GM18951 (cell line): ENCODE measurements around the gene TBC1D24.

Source experiments
- POLR2A ChIP-seq: IDR thresholded peaks from 4 replicates; pipeline ENCODE4 v1.6.1; 2011; ENCODE audit warnings: mild to moderate bottlenecking; ENCODE audit not compliant: insufficient read length, insufficient read depth; ENCODE audit errors: extremely low read depth
- in situ Hi-C: fragments of 300-500 bp; cut with MboI; formaldehyde crosslinking; loops from one replicate; pipeline ENCODE4 v1.12.0; 2022; ENCODE audit warnings: low sequenced_read_pairs, mixed read lengths, inconsistent platforms; ENCODE audit not compliant: unreplicated experiment

Gene TBC1D24

DNA sequence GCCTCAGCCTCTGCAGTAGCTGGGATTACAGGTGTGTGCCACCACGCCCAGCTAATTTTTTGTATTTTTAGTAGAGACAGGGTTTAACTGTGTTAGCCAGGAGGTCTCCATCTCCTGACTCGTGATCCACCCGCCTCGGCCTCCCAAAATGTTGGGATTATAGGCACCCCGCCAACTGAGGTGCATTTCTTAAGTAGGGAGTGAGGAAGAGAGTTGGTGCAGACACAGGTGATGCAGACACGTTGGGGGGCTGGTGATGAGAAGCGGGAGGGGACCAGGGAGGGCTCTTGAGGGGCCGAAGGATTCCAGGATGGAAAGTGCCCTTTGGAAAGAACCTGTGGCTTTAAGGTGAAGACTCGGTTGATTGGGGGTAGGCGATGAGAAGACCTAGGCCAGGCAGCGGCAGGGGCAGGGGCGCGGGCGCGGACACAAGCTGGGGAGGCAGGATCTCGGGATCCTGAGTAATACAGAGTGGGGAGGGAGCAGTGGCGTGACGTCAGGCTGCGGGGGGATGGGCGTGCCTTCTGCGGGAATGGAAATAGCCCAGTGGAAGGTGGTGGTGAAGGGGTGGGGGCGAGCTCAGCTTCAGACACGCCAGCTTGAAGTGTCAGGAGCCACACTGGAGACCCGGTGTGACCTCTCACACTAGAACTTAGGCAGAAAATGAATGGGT lies 36.3 kb downstream of the TBC1D24 start:
- no peak for TF ChIP-seq POLR2A
- in situ Hi-C loops = no loop called here

DNA sequence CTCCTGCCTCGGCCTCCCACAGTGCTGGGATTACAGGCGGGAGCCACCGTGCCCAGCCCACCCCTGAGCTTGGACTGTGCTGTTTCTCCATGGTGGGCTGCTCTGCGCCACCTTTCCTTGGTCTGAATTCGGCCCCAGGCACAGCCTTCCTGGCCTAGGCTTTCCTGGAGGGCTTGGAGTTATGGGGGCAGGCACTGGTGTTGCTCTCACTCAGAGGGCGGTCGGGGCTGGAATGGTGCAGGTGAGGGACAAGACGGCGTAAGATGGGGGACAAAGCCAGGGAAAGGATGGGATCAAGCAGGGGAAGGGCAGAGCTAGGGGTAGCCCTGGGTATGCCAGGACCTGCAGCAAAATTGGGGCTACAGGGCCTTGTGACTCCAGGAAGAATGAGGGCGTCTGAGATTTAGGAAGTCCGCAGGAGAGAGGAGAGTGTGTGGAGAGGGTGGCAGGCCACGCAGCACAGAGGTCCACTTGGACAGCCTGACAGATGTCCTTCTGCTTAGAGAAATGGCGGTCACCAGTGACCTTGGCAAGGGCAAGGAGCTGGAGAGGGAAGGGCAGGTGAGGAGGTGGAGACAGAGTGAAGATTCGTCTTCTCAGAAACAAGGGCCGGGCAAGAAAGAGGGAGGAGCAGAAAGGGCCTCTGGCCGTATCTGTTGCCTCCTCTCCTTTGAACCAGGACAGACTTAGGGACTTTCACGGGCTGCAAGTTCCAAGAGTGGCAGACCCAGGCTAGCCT lies 37.2 kb downstream of the TBC1D24 start:
- no peak for TF ChIP-seq POLR2A
- in situ Hi-C loops = no loop called here

DNA sequence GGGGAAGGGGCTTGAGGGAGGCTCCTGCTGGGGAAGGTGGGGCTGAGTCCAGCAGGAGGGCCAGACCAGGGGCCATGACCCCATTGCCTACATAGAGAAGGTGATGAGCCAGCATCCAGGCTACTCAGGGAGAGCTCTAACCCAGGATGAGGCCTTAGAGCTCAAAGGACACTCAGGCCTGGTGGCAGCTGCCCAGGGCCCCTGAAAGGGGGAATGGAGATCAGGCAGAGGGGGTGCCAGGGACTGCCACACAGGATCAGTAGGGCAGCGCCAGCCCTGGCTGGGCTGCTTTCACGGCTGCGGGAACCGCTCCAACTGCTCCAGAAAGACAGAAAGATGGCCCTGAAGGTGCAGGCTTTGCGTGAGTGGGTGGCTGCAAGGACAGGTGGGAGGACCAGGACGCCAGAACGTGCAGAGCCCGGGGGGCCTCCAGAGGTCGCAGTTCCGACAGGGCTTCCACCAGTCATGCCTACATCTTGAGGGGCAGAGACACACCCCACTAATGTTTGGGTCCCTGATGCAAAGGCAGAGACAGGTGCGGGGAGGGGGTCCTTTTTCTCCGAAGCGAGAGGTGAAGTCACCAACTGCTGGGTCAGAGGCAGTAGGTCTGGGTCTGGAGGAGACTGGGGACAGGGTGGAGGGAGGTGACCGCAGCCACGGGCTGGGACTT lies 37.9 kb downstream of the TBC1D24 start:
- TF ChIP-seq POLR2A = no peak
- in situ Hi-C loops = no loop called here

DNA sequence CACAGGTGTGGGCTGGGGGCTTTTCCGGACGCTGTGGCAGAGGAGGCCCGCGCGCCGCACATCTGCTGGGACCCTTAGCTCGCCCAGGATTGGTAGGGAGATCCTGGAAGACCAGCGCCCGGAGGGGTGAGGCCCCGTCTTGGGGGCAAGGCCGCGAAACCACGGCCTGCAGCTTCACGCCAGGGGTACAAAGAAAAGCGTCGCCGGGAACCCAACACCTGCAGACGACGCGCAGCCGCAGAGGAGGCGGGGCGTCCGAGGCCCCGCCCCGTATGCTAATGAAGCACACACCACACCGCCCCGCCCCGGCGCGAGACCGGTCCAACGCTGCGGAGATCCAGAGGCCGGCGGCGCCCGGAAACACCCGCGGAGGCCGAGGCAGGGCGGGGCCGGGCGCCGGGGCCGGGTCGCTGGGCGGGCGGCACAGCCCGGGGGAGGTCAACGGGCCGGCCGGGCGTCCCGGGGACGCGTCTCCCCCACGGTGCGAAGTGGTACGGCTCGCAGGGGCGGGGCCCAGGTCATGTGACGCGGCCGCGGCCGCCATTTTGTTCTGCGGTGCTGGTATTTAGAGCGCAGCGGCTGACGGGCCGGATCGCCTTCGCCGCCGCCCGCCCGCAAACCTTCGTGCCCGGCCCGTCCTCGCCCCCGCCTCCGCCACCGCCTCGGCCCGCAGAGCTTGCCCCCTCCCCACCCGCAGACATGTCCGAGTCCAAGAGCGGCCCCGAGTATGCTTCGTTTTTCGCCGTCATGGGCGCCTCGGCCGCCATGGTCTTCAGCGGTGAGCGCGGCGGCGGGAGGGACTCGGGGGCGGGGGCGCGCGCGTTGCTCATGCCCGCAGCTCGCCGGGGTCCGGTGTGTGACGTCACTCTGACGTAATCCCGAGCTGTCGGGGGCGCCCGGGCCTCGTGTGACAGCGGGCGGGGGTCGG lies 38.7 kb downstream of the TBC1D24 start, which contains the start of gene ATP6V0C:
ATP6V0C (plus strand) TSS at position 548 of the 928 bp plus-strand sequence; CDS start at position 700, 152 bp downstream.
- in situ Hi-C loops = no loop called here

DNA sequence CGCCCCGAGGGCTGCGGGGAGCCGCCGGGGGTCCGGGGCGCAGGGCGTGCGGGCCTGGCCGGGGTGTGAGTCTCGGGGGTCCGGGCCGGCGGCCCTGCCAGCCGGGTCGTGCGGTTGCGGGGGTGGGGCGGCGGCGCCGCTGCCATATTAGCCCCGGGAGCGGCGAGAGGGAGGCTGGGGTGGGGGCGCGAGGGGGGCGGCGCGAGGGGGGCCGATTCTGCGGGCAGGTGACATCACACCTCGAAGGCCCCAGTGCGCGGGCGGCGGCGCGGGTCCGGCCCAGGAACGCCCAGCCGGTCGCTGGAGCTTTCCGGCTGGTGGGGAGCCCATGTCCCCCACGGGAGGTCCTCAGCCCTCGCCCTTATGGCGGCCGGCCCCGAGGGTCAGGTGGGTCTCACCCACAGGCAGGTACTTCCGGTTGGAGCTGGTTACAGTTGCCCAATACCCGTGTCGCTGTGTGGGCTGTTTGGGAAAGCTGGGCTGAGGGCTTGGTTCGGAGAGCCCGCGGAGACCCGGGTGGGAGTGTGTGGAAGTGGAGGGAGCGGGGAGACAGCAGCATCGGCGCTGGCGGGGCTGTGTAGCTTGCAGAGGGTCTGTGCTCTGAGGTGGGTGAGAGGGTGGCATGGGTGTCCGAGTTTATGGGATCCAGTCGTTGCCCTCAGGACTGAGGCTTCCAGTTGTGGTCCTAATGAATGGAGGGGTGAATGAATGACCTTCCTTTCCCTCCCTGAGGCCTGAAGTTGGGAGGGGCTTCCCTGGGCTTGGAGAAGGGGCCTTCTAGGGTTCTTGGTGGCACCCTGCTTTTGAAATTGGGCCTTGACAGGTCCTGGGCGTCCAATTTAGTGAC lies 39.6 kb downstream of the TBC1D24 start:
- no peak for TF ChIP-seq POLR2A
- in situ Hi-C loops = no loop called here

More for the DNA sequence above, 38.7 kb downstream of the TBC1D24 start, which contains the start of gene ATP6V0C:
- peak; percentile 95 for TF ChIP-seq POLR2A

DNA sequence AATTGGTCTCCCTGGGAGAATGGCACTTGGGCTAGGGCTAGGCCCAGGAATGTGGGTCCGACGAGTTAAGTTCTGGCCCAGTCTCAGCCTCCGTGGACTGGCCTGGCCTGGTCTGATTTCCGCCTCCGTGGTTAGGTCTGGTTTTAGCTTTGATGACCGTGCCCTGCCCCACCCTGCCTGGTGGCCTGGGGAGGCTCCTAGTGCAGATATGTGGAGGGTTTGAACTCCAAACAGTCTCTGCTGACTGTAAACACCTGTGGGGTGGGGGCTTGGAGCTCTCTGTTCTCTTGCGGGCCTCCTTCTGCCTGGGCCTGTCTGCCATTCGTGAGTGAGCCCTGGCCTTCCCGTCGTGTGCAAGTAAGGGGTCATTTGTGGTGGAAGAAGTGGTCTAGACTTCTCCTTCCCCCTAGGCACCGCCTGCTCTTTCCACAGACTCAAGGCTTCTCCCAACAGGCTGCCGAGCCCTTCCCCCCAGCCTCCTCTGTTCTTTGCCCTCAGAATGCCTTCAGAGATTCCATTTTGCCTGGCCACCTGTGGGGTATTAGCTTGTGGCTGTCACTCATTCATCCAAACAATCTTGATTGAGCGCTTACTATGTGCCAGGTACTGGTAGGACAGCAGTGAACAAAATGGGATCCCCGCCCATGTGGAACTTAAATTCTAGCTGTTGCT lies 40.4 kb downstream of the TBC1D24 start:
- in situ Hi-C loops = no loop called here
- TF ChIP-seq POLR2A = no peak

DNA sequence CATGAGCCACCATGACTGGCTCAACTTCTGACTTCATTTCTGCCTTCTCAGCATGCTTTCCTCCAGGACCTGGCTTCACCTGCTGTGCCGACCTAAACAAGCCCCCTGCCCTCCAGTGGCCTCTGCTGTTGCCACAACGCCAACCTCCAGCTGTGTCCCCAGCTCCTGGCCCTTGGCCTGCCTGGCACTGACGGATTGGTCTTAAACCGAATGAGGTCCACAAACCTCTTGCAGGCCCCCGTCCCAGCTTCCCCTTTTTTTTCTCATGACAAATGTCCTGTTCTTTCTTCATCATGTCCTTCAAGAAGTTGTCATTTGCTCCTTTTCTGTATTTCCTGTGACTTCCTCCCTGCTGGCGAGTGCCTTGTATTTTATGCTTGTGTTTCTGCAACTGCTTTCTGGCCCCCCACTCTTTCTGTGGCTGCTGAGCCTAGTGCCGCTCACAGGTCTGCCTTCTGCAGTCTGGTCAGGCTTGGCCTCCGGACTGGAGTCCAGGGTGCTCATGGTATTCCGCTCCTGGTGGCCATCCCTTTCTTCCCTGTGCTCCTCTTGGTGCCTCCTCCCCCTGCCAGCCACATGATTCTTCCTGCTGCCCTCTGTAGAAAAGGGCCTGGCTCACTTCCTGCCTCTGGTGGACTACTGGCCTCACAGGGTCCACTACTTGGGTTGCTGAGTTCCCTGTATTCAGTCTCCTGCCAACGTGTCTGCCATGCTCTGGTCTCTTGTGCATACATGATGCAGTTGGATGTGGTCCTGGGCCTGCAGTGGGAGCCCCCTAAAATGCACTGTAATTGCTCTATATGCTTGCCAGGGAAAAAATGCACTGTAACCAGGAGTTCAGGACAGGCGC lies 41.7 kb downstream of the TBC1D24 start:
- in situ Hi-C loops = no loop called here
- no peak for TF ChIP-seq POLR2A

DNA sequence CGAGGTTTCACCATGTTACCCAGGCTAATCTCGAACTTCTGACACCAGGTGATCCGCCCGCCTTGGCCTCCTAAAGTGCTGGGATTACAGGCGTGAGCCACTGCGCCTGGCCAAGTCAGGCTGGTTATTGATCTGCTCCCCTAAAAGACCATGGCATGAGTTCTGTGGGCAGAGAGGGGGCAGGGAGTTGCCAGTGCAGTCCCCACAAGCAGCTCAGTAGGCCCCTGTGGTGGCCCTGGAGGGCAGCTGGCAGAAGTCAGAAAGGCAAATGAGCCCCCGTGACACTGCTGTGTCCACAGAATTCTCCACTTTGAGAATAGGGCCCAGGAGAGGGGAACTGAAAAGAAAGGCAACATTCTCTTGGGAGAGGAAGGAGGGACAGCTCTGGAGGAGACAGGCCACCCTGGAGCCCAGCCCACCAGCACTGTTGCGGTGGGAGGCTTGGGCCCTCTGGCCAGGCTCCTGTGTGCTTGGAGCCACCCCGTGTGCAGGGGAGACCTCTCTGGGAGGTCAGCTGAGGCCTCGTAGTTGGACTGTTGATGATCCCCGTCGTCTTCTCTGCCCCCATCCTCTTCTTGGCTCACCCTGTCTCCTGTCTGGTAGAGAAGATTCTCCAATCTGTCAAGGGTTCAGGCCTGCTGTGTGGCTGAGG lies 43.2 kb downstream of the TBC1D24 start:
- in situ Hi-C loops = no loop called here
- TF ChIP-seq POLR2A = no peak

DNA sequence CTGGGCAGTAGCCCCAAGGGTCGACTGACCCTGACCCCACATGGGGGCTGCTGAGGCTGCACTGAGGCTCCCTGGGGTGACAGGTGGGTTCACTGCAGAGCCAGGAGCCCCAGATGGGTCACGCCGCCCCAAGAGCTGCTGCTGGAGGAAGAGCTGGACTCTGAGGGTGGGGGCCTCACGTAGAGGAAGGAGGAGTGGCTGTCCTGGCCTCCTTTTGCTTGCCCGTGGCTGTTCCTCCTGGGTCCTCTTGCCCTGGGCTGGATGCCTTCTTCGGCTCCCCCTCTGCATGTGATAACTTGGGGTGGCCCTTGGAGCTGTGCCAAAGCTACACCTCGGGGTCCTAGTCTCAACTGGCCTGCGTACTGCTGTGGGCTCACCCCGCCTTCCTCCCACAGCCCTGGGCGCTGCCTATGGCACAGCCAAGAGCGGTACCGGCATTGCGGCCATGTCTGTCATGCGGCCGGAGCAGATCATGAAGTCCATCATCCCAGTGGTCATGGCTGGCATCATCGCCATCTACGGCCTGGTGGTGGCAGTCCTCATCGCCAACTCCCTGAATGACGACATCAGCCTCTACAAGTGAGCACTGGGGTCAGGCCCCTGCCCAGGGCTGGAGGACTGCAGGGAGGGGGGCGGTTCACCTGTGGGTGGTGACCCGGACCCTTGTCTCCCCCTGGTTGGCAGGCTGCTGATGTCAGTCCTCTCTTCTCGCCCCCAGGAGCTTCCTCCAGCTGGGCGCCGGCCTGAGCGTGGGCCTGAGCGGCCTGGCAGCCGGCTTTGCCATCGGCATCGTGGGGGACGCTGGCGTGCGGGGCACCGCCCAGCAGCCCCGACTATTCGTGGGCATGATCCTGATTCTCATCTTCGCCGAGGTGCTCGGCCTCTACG lies 44.1 kb downstream of the TBC1D24 start:
- TF ChIP-seq POLR2A = no peak
- in situ Hi-C loops = no loop called here

DNA sequence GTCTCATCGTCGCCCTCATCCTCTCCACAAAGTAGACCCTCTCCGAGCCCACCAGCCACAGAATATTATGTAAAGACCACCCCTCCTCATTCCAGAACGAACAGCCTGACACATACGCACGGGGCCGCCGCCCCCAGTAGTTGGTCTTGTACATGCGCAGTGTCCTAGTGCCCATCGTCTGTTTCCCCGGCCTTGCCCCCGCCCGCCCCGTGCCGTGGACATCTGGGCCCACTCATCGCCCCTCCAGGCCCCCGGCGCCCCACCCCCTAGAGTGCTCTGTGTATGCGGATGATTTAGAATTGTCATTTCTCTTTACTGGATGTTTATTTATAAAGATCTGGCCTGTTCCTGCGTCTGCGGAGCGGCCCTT lies 44.8 kb downstream of the TBC1D24 start:
- in situ Hi-C loops = no loop called here
- TF ChIP-seq POLR2A = no peak
